ENCODE data around the gene B3GLCT. TPM values are rescaled to one million over a fixed set of nuclear protein-coding genes. Genes with fewer than 3 reads are reported as not detected.

Gene B3GLCT
- total RNA-seq, 1 experiment from 2014 or later: 3.9 TPM

DNA sequence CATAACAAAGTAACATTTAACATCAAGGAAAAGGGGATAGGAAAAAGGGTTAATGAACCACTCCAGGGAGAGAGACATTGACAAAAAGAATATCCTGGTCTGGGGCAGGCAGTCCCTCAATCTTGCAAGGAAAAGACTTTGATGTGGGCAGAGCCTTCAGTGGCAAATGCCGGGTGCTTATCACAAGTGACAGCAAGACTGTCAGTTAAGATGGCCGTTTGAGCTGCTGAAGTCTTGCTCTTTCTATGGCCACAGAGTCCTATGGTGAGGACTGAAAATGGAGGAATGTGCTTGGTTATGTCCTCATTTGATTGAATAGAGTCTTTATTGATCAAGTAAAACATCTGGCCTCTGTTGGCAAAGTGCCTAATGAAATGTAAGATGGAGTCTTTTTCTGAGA is 112.1 kb downstream of the B3GLCT start:
- no peaks in the 10 kb centered on the region for H3K27me3 ChIP-seq (ENCODE audit: insufficient read depth, low read length)

DNA sequence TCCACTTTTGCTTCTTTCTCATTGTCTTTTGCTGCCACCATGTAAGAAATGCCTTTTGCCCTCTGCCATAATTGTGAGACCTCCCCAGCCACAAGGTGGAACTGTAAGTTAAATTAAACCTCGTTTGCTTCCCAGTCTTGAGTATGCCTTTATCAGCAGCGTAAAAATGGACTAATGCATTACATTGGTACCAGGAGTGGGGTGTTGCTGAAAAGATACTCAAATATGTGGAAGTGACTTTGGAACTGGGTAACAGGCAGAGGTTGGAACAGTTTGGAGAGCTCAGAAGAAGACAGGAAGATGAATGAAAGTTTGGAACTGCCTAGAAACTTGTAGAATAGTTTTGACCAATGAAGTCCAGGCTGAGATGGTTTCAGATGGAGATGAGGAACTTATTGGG is 115.2 kb downstream of the B3GLCT start:
- H3K4me2 ChIP-seq (ENCODE audit: low read length): no peak overlapping the region
- ChIA-PET RAD21 (ENCODE audit: low non-redundant PET in 1 of 2, low total read pairs in 2 of 2, uncharacterized antibody in 2 of 2, unreplicated experiment in 2 of 2) (no interaction called here), CTCF (no interaction called here), POLR2A (no interaction called here)
- H3K27me3 ChIP-seq (ENCODE audit: insufficient read depth, low read length): no peaks in the 10 kb centered on the region
- H3K9me2 ChIP-seq (ENCODE audit: insufficient read depth): no peaks in the 10 kb centered on the region
- no peaks in the 10 kb centered on the region for H3K4me1 ChIP-seq (ENCODE audit: control insufficient read depth in 1 of 2, insufficient read depth in 2 of 2, low read length in 2 of 2)
- BruUV-seq (replicated peaks): no TSS peak
- TF ChIP-seq, protein P1, sequence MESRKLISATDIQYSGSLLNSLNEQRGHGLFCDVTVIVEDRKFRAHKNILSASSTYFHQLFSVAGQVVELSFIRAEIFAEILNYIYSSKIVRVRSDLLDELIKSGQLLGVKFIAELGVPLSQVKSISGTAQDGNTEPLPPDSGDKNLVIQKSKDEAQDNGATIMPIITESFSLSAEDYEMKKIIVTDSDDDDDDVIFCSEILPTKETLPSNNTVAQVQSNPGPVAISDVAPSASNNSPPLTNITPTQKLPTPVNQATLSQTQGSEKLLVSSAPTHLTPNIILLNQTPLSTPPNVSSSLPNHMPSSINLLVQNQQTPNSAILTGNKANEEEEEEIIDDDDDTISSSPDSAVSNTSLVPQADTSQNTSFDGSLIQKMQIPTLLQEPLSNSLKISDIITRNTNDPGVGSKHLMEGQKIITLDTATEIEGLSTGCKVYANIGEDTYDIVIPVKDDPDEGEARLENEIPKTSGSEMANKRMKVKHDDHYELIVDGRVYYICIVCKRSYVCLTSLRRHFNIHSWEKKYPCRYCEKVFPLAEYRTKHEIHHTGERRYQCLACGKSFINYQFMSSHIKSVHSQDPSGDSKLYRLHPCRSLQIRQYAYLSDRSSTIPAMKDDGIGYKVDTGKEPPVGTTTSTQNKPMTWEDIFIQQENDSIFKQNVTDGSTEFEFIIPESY (IDR thresholded peaks at IDR 0.05; ENCODE audit: extremely low read depth, insufficient replicate concordance, low read length): no peak
- TF ChIP-seq CEBPB (IDR thresholded peaks at IDR 0.05; ENCODE audit: low read depth) (no peak), EZH2phosphoT487 (IDR thresholded peaks at IDR 0.05; ENCODE audit: borderline replicate concordance) (no peak), SP1 (IDR thresholded peaks at IDR 0.05; ENCODE audit: low read depth) (no peak), JUND (IDR thresholded peaks at IDR 0.05) (no peak)
- ATAC-seq (no peak), DNase-seq (ENCODE audit: low read depth, low spot score) (no peak)
- H3K36me3 ChIP-seq (ENCODE audit: control insufficient read depth in 1 of 2, insufficient read depth in 2 of 2, low read length in 2 of 2): no peaks in the 10 kb centered on the region
- no peaks in the 10 kb centered on the region for H3K79me2 ChIP-seq (ENCODE audit: insufficient read depth, low read length)
- H2AFZ ChIP-seq (ENCODE audit: low read depth, low read length, poor library complexity, severe bottlenecking): no peak overlapping the region
- no peak overlapping the region for H3K9ac ChIP-seq (ENCODE audit: low read length)
- no peaks in the 10 kb centered on the region for H4K20me1 ChIP-seq (ENCODE audit: insufficient read depth)
- H3K4me3 ChIP-seq (replicated peaks in 1 of 2; ENCODE audit: low read depth in 1 of 2, low read length in 2 of 2): no peak overlapping the region
- no peak overlapping the region for H3K27ac ChIP-seq (ENCODE audit: low read depth, low read length)
- peaks cover 6 to 12% of the 10 kb centered on the region in 2 experiments; a peak in 2 of 4 replicates for H3K9me3 ChIP-seq (ENCODE audit: control insufficient read depth in 1 of 2, insufficient read depth in 1 of 2, low read depth in 1 of 2, low read length in 2 of 2)
- intact Hi-C loops (cut with micrococcal nuclease): no loop called here

More for the DNA sequence above, 112.1 kb downstream of the B3GLCT start:
- ATAC-seq (no peak), DNase-seq (ENCODE audit: low read depth, low spot score) (no peak)
- CTCF ChIA-PET: no interaction called here
- TF ChIP-seq TCF7L2 (IDR thresholded peaks at IDR 0.05; ENCODE audit: borderline replicate concordance, extremely low read depth, insufficient read depth, insufficient read length) (no peak), SP1 (IDR thresholded peaks at IDR 0.05; ENCODE audit: low read depth) (no peak), POLR2A (IDR thresholded peaks at IDR 0.05; ENCODE audit: borderline replicate concordance, extremely low read depth, insufficient read depth, insufficient read length) (no peak)
- TF ChIP-seq, protein P1 (IDR thresholded peaks at IDR 0.05; ENCODE audit: extremely low read depth, insufficient replicate concordance, low read length): no peak
- POLR2A ChIA-PET: no interaction called here
- Histone ChIP-seq H2AFZ (ENCODE audit: low read depth, low read length, poor library complexity, severe bottlenecking) (no peak overlapping the region), H3K4me2 (ENCODE audit: low read length) (no peak overlapping the region), H3K36me3 (ENCODE audit: control insufficient read depth in 1 of 2, insufficient read depth in 2 of 2, low read length in 2 of 2) (no peaks in the 10 kb centered on the region), H3K4me3 (replicated peaks in 1 of 2; ENCODE audit: low read depth in 1 of 2, low read length in 2 of 2) (no peak overlapping the region), H3K9me3 (ENCODE audit: control insufficient read depth in 1 of 2, insufficient read depth in 1 of 2, low read depth in 1 of 2, low read length in 2 of 2) (peaks cover 6 to 12% of the 10 kb centered on the region in 2 experiments; a peak in 2 of 4 replicates), H4K20me1 (ENCODE audit: insufficient read depth) (no peaks in the 10 kb centered on the region), H3K9me2 (ENCODE audit: insufficient read depth) (no peaks in the 10 kb centered on the region), H3K9ac (ENCODE audit: low read length) (no peak overlapping the region), H3K27ac (ENCODE audit: low read depth, low read length) (no peak overlapping the region), H3K79me2 (ENCODE audit: insufficient read depth, low read length) (no peaks in the 10 kb centered on the region), H3K4me1 (ENCODE audit: control insufficient read depth in 1 of 2, insufficient read depth in 2 of 2, low read length in 2 of 2) (no peaks in the 10 kb centered on the region)
- intact Hi-C loops (cut with micrococcal nuclease): no loop called here
- no TSS peak for BruUV-seq (replicated peaks)
- RAD21 ChIA-PET (ENCODE audit: low non-redundant PET in 1 of 2, low total read pairs in 2 of 2, uncharacterized antibody in 2 of 2, unreplicated experiment in 2 of 2): no interaction called here

All from HCT116 (cell line).